ENCODE data around the gene ARHGEF17.
A peak's percentile ranks its signal among the peaks of the same experiment; 100 is the strongest.

ARHGEF17 gene

DNA sequence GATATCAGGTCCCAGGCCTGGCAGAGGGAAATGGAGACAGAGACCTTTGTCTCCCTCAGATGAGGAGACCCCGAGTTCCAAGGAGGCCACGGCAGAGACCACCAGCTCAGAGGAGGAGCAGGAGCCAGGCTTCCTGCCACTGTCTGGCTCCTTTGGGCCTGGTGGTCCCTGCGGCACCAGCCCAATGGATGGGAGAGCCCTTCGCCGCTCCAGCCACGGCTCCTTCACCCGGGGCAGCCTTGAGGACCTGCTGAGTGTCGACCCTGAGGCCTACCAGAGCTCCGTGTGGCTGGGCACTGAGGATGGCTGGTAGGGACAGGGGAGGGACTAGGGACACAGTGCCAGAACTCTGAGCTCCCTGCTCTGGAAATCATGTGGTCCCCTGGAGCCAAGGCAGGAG is 55.1 kb downstream of the ARHGEF17 start:
- Histone ChIP-seq H3K27ac (peak overlapping the region in 1 of 2 donors; percentile 46), H3K4me3 (no peak overlapping the region)
- no peak for DNase-seq (ENCODE audit: low spot score)
- TF ChIP-seq CTCF (IDR thresholded peaks at IDR 0.05) = no peak

DNA sequence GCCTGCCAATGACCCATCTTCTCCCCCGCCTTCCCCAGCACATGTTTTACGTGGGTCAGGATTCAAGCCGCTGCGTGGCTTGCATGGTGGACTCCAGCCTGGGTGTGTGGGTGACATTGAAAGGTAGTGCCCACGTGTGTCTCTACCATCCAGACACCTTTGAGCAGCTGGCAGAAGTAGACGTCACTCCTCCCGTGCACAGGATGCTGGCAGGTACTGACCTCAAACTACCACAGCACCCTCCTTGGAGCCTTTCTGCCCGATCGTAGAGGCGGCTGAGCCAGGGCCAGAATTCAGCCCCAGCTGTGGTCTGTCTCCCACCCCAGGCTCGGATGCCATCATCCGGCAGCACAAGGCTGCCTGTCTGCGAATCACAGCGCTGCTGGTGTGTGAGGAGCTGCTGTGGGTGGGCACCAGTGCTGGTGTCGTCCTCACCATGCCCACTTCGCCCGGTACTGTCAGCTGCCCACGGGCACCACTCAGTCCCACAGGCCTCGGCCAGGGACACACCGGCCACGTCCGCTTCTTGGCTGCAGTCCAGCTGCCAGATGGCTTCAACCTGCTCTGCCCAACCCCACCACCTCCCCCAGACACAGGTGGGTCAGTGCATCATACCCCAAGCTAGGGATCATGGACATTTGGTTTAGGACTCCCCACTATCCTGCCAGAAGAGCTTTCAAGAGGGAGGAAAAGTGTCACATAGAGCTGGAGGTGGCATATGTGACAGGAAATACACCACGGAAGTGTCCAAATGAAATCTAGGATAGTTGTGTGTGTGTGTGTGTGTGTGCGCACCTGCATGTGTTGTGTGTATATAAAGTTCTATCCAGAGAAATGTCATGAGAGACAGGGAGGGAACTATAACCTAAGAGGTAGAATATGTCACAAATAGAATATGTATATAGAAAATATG is 57.5 kb downstream of the ARHGEF17 start:
- DNase-seq (ENCODE audit: low spot score) = no peak
- TF ChIP-seq CTCF (IDR thresholded peaks at IDR 0.05) = no peak
- peak overlapping the region in 1 of 2 donors; percentile 12 for H3K27ac ChIP-seq
- H3K4me3 ChIP-seq = no peak overlapping the region

DNA sequence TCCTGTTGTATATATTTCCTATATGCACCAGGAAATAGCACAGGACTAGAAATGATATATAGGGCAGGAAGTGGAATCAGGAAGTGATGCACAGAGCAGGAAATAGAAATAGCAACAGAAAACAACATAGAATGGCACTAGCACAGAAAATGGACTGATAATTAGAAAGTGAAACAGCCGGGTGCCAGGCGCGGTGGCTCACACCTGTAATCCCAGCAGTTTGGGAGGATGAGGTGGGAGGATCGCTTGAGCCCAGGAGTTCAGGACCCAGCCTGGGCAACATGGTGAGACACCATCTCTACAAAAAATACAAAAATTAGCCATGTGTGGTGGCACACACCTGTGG is 58.2 kb downstream of the ARHGEF17 start:
- DNase-seq (ENCODE audit: low spot score) = no peak
- H3K27ac ChIP-seq = no peak overlapping the region
- no peak overlapping the region for H3K4me3 ChIP-seq
- no peak for TF ChIP-seq CTCF (IDR thresholded peaks at IDR 0.05)

GRCh38 chr11:73366953-73367352 is 58.9 kb downstream of the ARHGEF17 start:
- TF ChIP-seq CTCF (IDR thresholded peaks at IDR 0.05) = no peak
- no peak overlapping the region for H3K4me3 ChIP-seq
- H3K27ac ChIP-seq = no peak overlapping the region
- no peak for DNase-seq (ENCODE audit: low spot score)

GRCh38 chr11:73367482-73368024 is 59.5 kb downstream of the ARHGEF17 start:
- no peak for DNase-seq (ENCODE audit: low spot score)
- TF ChIP-seq CTCF (IDR thresholded peaks at IDR 0.05) = no peak
- no peak overlapping the region for H3K4me3 ChIP-seq
- H3K27ac ChIP-seq = no peak overlapping the region

DNA sequence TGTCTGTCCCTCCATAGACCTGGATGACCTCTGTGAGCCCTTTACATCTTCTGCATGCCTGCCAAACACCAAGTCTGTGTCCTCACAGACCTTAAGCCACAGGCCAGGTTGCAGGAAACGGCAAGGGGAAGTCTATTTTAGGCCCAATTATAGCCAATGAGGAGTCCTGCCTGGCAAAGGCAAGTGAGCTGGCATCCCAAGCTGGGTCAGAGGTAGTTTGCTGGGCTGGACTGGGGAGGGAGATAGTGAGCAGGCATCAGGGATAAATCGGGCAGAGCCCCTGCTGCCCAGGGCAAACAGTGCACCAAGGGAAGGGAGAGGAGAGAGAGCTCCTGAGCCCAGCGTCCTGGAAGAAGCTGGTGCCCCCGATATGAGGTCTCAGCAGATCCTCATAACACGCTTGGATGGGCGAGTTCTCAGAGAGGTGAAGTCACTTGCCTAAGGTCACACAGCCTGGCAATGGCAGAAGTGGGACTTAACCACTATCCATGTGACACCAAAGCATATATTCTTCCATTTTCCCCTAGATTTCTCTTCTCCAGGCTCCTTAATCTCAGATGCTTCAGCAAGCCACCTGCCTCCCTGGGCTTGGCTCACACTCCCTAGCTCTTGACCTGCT is 64.4 kb downstream of the ARHGEF17 start:
- H3K4me3 ChIP-seq = no peak overlapping the region
- no peak for TF ChIP-seq CTCF (IDR thresholded peaks at IDR 0.05)
- no peak for DNase-seq (ENCODE audit: low spot score)
- H3K27ac ChIP-seq = peak overlapping the region; percentile 51 to 62

Data from coronary artery (tissue), 2 donors.